BJ (cell line): ENCODE results near the gene C10orf90. TPM values are rescaled to one million over a fixed set of nuclear protein-coding genes. Genes with fewer than 3 reads are reported as not detected.

Experiments used
- CTCF ChIA-PET: fragments of 350-600 bp; formaldehyde crosslinking; extraction: SDS; loops from one replicate; lab custom pipeline; 2021; ENCODE audit warnings: antibody characterized with exemption, inconsistent platforms; lab: Yijun Ruan, JAX
- POLR2A ChIA-PET: fragments of 300-600 bp; sonication (Branson Sonifier 250); formaldehyde crosslinking; extraction: SDS; loops from one replicate; lab custom pipeline; 2021; ENCODE audit warnings: antibody characterized with exemption; lab: Charles Lee
- DNase-seq: peaks from one replicate; pipeline ENCODE4 v3.0.0-alpha.2; 2011; ENCODE audit warnings: low read depth
- H3K27me3 ChIP-seq: 2 replicates; pipeline ENCODE4 v1.6.0; 2011; ENCODE audit warnings: low read length; ENCODE audit not compliant: control insufficient read depth, insufficient read depth
- H3K36me3 ChIP-seq: 2 replicates; pipeline ENCODE4 v1.5.1; 2011; ENCODE audit warnings: low read length; ENCODE audit not compliant: control insufficient read depth, insufficient read depth
- H3K4me3 ChIP-seq: 2 replicates; pipeline ENCODE4 v1.5.1; 2011; ENCODE audit warnings: low read depth, mild to moderate bottlenecking, control low read depth, low read length
- CTCF ChIP-seq: IDR thresholded peaks from 2 replicates; pipeline ENCODE4 v1.5.1; 2011; ENCODE audit warnings: low read depth, mild to moderate bottlenecking, control low read depth, inconsistent platforms, low read length, moderate library complexity; ENCODE audit not compliant: insufficient read depth
- polyA plus RNA-seq: library from polyadenylated mRNA; depleted of rRNA; stranded (reverse); fragments of >200 nt; gene quantifications from 2 replicates; pipeline ENCODE4 v1.2.3, GENCODE V29; 2011

Gene C10orf90
- polyA plus RNA-seq, 1 experiment = not detected

- no peak for DNase-seq
- Histone ChIP-seq H3K36me3 (no peaks in the 10 kb centered on the region), H3K4me3 (no peak overlapping the region), H3K27me3 (no peaks in the 10 kb centered on the region)
- ChIA-PET CTCF (no interaction called here), POLR2A (no interaction called here)
- TF ChIP-seq CTCF = no peak
Measured at GRCh38 chr10:126661841-126662515, 8.5 kb downstream of the C10orf90 start.

GRCh38 chr10:126661356-126661755 is 9.1 kb downstream of the C10orf90 start:
- Histone ChIP-seq H3K4me3 (no peak overlapping the region), H3K27me3 (no peaks in the 10 kb centered on the region), H3K36me3 (no peaks in the 10 kb centered on the region)
- TF ChIP-seq CTCF = no peak
- ChIA-PET POLR2A (no interaction called here), CTCF (no interaction called here)
- no peak for DNase-seq

GRCh38 chr10:126659750-126660149 is 10.7 kb downstream of the C10orf90 start:
- Histone ChIP-seq H3K36me3 (no peaks in the 10 kb centered on the region), H3K27me3 (no peaks in the 10 kb centered on the region), H3K4me3 (no peak overlapping the region)
- ChIA-PET CTCF (no interaction called here), POLR2A (no interaction called here)
- DNase-seq = no peak
- no peak for TF ChIP-seq CTCF

GRCh38 chr10:126658928-126659327 is 11.6 kb downstream of the C10orf90 start:
- DNase-seq = no peak
- no peak overlapping the region for H3K4me3 ChIP-seq
- ChIA-PET CTCF (no interaction called here), POLR2A (no interaction called here)
- H3K36me3 ChIP-seq = no peaks in the 10 kb centered on the region
- no peak for TF ChIP-seq CTCF
- no peaks in the 10 kb centered on the region for H3K27me3 ChIP-seq

GRCh38 chr10:126654579-126654978 is 15.9 kb downstream of the C10orf90 start:
- ChIA-PET CTCF (interaction anchor here (1.3 kb wide), 1 partner anchor 9 kb away, joined by 3 read pairs; no protein-coding TSS in a partner anchor), POLR2A (no interaction called here)
- no peak for TF ChIP-seq CTCF
- Histone ChIP-seq H3K27me3 (no peaks in the 10 kb centered on the region), H3K36me3 (no peaks in the 10 kb centered on the region), H3K4me3 (no peak overlapping the region)
- DNase-seq = no peak
